Stimulated activated CD8-positive, alpha-beta memory T cell treated with anti-CD3 and anti-CD28 coated beads, Interleukin-4, amount 100 ng/mL, for 1 hour (primary cell): ENCODE data around the gene IGF1R.

Source experiments
- DNase-seq, 2 donors: peaks; one replicate each; pipeline ENCODE4 v3.0.0-alpha.2; 2020; ENCODE audit warnings: low read depth in 2 of 2, low spot score in 1 of 2

Gene IGF1R

GRCh38 chr15:98794211-98794610, 145.9 kb downstream of the IGF1R start:
- no peak for DNase-seq

- DNase-seq, result no peak
Measured at GRCh38 chr15:98794748-98795147, 146.4 kb downstream of the IGF1R start.

DNA sequence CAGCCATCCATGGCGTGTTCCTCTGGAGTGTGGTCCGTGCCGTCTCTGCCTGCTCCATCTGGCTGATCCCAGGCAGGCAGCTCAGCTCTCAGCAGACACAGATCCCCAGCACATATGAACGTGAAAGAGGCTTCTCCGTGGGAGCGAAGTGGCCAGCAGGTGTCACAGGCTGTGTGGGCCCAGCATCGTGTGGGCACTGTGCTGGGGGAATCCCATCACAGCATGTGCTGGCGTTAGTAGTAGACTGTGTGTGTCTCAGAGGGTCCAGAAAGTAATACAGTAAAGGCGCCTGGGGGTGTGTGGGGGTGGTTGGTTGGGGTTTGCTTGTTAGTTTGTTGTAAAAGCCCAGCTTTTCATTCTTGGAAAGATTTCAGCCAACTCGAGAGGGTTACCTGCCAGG, 147.6 kb downstream of the IGF1R start:
- no peak for DNase-seq

GRCh38 chr15:98796685-98797357, 148.5 kb downstream of the IGF1R start:
- no peak for DNase-seq

DNA sequence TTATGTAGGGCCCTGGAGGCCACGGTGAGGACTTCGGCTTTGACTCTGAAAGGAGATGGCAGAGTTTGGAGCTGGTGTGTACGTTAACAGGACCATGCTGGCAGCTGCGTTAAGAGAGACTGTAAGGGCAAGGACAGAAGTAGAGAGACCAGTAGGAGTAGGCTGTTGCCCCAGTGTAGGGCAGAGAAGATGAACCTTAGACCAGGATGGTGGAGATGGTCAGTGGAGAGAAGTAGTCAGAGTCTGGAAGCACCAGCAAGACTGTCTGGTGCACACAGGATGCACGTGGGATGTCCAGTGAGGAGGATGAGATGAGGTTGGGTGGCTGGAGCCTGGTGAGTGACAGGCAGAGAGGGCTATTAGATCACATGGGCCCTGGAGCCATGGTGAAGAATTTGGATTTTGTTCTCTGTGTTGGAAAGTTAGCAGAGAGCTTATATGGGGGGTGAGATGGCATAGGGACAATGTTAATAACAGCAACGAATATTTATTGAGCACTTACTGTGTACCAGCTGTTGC, 150.1 kb downstream of the IGF1R start:
- no peak for DNase-seq

DNA sequence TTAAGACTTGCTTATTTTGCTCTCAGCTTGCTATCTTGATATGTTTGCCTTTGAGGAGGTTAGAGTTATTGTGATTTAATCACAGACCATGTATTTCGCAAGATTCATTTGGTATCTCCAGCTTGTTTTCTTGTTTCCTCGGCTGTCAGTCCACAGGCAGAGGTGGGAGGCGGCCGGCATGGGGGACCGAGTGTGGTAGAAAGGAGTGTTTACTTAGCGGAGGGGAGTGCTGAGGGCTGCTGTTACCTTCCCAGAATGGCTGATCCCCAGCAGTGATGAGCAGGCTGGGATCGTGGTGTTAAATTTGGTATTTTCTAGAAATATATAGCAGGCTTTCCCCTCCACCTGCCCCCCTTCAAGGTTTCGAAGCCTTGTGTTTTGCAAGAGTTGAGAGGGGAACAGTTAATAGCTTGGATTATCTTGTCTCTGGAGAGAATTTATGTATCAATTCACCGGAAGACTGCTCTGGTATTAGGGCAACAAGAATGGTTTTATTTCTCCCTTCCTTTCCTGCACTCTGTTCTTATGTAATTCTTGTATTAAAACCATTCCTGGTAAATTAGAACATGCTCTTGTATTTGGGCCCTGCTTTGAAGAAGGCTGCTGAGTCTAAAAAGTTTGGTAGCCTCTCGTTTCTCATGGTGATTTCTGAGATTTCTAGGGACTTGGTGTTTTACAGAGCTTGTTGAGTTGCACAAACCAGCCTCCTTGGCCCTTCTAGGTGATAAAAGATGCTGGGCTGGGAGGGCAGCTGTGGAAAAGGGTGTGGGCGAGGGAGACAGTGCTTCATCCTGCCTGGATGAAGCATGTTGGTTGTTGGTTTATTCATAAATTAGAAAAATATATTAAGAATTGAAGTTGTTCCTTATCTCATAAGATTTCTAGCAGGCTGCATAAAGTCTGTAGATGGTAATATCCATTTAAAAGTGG, 151.4 kb downstream of the IGF1R start:
- no peak for DNase-seq

- DNase-seq, result no peak
Measured at GRCh38 chr15:98800437-98801233, 152.3 kb downstream of the IGF1R start.

GRCh38 chr15:98801234-98801561, 152.9 kb downstream of the IGF1R start:
- no peak for DNase-seq

- no peak for DNase-seq
Measured at GRCh38 chr15:98802187-98802586, 153.8 kb downstream of the IGF1R start.

- DNase-seq, result no peak
Measured at GRCh38 chr15:98803228-98804056, 155.1 kb downstream of the IGF1R start.

- no peak for DNase-seq
Measured at GRCh38 chr15:98804057-98804380, 155.7 kb downstream of the IGF1R start.

GRCh38 chr15:98805434-98806274, 157.3 kb downstream of the IGF1R start:
- no peak for DNase-seq

DNA sequence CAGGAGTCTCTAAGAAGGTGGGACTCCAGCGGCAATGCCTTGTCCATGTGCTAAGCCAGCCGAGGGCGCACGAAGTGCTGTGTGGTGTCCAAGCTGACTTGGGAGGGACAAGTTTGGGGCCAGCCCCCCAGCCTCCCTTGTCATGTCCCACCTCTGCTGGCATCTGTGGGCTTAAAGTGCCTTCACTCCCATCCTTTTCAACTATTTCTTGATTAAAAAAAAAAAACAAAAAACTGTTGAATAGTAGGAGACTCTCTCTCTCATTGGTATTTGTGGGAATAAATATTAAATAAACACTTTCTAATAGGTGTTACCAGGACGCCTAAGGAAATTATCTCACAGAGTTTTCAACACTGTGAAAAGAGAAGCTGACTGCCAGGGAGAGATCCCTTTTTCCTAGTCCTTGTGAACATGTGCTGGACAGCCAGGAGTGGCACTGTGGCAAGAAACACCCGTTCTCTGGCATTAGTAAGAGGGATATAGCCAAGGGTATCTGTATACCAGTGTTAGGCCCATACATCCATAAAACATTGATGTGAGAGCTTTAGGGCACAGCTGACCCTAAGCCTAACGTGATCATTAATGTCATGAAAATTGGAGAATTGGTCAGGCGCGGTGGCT, 158.0 kb downstream of the IGF1R start:
- DNase-seq, result no peak

- no peak for DNase-seq
Measured at GRCh38 chr15:98807262-98807661, 158.9 kb downstream of the IGF1R start.

DNA sequence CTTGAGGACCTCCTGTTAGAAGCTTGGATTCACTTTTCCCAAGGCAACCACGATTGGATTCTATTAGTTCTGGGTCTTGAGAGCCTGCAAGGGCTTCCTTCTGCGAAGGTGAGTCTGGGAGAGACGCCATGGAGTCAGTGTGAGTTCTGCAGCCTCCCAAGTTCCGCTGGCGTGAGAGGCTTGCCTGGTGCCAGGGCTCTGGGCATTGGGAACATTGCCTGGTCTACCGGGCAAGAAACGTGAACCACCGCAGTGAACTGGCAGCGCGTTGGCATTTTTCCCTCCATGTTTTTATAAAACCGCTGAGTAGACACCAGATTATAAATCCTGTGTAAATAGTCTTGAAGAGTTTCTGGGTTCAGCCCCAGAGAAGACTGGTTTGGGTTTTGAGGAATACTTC, 160.9 kb downstream of the IGF1R start:
- DNase-seq, result no peak

DNA sequence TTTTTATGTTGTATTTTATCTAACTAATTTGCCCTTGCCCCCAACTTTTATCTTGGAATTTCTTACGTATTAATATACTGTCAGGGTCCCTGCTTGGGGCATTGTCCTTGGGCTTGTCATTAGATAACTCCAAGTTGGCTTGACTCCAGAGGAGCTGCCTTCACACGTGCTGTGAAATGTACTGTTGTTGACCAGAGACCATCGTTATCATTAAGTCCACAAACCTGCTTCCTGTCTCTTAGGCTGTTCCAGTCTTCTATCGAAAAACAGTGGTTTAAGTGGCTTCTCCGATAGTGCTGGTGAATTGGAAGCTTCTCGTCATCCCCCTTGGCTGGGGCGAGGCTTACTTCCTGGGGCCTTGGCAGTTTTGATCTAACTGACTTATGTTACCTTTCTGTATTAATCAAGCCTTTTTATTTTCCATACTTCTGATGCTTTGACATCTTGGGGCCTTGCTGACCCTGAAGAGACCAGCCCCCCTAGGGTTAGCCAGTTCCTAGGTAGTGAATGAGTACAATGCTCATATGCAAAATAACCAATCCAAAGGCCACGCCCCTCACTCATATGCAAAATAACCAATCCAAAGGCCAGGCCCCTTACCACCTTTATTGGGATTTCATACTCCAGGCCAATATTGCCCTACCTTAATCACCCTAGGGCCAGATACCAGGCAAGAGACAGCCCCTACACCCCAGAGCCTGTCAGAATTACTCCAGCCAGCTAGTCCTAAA, 164.5 kb downstream of the IGF1R start:
- DNase-seq, result no peak

GRCh38 chr15:98813951-98814350, 165.6 kb downstream of the IGF1R start:
- DNase-seq, result no peak

GRCh38 chr15:98815207-98815606, 166.9 kb downstream of the IGF1R start:
- no peak for DNase-seq

- no peak for DNase-seq
Measured at GRCh38 chr15:98817745-98818144, 169.4 kb downstream of the IGF1R start.
